IMR-90 (cell line): Measurements from ENCODE around the gene CENPP. TPM values are rescaled to one million over a fixed set of nuclear protein-coding genes. Genes with fewer than 3 reads are reported as not detected.

Experiments
- ATAC-seq: fragments of 200-7000 bp; cut with Tn5 transposase; 2 replicates; pipeline ENCODE4 v1.9.1; 2020; ENCODE audit warnings: low read depth, mild to moderate bottlenecking, moderate library complexity
- BruUV-seq: library from RNA; stranded (reverse); fragments of 400-500 nt; replicated peaks from 2 replicates; lab custom pipeline; 2021; lab: Mats Ljungman, UMichigan
- CTCF ChIA-PET: fragments of 300-600 bp; formaldehyde crosslinking; extraction: SDS; loops from one replicate; lab custom pipeline; 2021; ENCODE audit warnings: antibody characterized with exemption; lab: Yijun Ruan, JAX
- POLR2A ChIA-PET: fragments of 300-600 bp; sonication (Branson Sonifier 250); formaldehyde crosslinking; loops from one replicate; lab custom pipeline; 2022; ENCODE audit warnings: antibody characterized with exemption; ENCODE audit not compliant: unreplicated experiment; lab: Charles Lee
- DNase-seq: peaks from one replicate; pipeline ENCODE4 v3.0.0; 2013
- H2AFZ ChIP-seq: replicated peaks from 2 replicates; pipeline ENCODE3; 2013; ENCODE audit warnings: low read length, mild to moderate bottlenecking; ENCODE audit not compliant: poor library complexity
- H2AK5ac ChIP-seq: 2 replicates; pipeline ENCODE4 v1.6.1; 2013; ENCODE audit warnings: low read depth, low read length, inconsistent platforms
- H2AK9ac ChIP-seq: replicated peaks from 2 replicates; pipeline ENCODE3; 2013; ENCODE audit warnings: mild to moderate bottlenecking, low read depth, low read length, moderate library complexity; ENCODE audit not compliant: poor library complexity
- H2BK120ac ChIP-seq: 2 replicates; pipeline ENCODE4 v1.6.1; 2013; ENCODE audit warnings: low read depth, low read length, inconsistent platforms
- H2BK15ac ChIP-seq: 3 replicates; pipeline ENCODE4 v1.6.1; 2013; ENCODE audit warnings: low read depth, low read length, inconsistent platforms
- H2BK20ac ChIP-seq: 2 replicates; pipeline ENCODE4 v1.6.1; 2013; ENCODE audit warnings: low read depth, mild to moderate bottlenecking, inconsistent platforms, low read length, moderate library complexity
- H2BK5ac ChIP-seq: 2 replicates; pipeline ENCODE4 v1.6.1; 2013; ENCODE audit warnings: mild to moderate bottlenecking, low read depth, low read length, inconsistent platforms; ENCODE audit not compliant: poor library complexity, severe bottlenecking
- H3K14ac ChIP-seq: replicated peaks from 2 replicates; pipeline ENCODE4 v1.6.1; 2013; ENCODE audit warnings: low read depth, low read length, inconsistent platforms
- H3K18ac ChIP-seq: 2 replicates; pipeline ENCODE4 v1.6.1; 2013; ENCODE audit warnings: low read depth, low read length, control low read depth
- H3K23ac ChIP-seq: 2 replicates; pipeline ENCODE4 v1.6.1; 2013; ENCODE audit warnings: low read depth, low read length, inconsistent platforms
- H3K27ac ChIP-seq: 2 replicates; pipeline ENCODE4 v1.5.1; 2013; ENCODE audit warnings: mild to moderate bottlenecking, control low read depth, low read length; ENCODE audit not compliant: insufficient read depth
- H3K27me3 ChIP-seq: 2 replicates; pipeline ENCODE4 v1.6.1; 2013; ENCODE audit warnings: low read length; ENCODE audit not compliant: control insufficient read depth, insufficient read depth
- H3K36me3 ChIP-seq: 2 replicates; pipeline ENCODE4 v1.6.1; 2013; ENCODE audit warnings: low read length, mixed read lengths; ENCODE audit not compliant: control insufficient read depth, insufficient read depth
- H3K4ac ChIP-seq: 2 replicates; pipeline ENCODE4 v1.6.1; 2013; ENCODE audit warnings: low read depth, low read length, inconsistent platforms
- H3K4me1 ChIP-seq: 2 replicates; pipeline ENCODE4 v1.6.1; 2013; ENCODE audit warnings: low read length, mixed read lengths; ENCODE audit not compliant: control insufficient read depth, insufficient read depth
- H3K4me2 ChIP-seq: 2 replicates; pipeline ENCODE4 v1.6.1; 2013; ENCODE audit warnings: low read depth, mild to moderate bottlenecking, control low read depth, low read length, moderate library complexity
- H3K4me3 ChIP-seq: 2 replicates; pipeline ENCODE4 v1.5.1; 2013; ENCODE audit warnings: low read depth, mild to moderate bottlenecking, control low read depth, low read length, moderate library complexity; ENCODE audit not compliant: insufficient read depth
- H3K56ac ChIP-seq: 2 replicates; pipeline ENCODE4 v1.6.1; 2013; ENCODE audit warnings: low read length, inconsistent platforms; ENCODE audit not compliant: insufficient read depth; ENCODE audit errors: extremely low read depth
- H3K79me1 ChIP-seq, 2 experiments: 2 replicates each; pipeline ENCODE4 v1.6.1; 2013; ENCODE audit warnings: low read length in 2 of 2, inconsistent platforms in 1 of 2, low read depth in 1 of 2
- H3K9ac ChIP-seq: 2 replicates; pipeline ENCODE4 v1.6.1; 2013; ENCODE audit warnings: low read depth, low read length, control low read depth
- H3K9me1 ChIP-seq: 2 replicates; pipeline ENCODE4 v1.6.1; 2013; ENCODE audit warnings: low read length, inconsistent platforms; ENCODE audit not compliant: insufficient read depth
- H3K9me3 ChIP-seq: 2 replicates; pipeline ENCODE4 v1.6.1; 2013; ENCODE audit warnings: low read length; ENCODE audit not compliant: control insufficient read depth, insufficient read depth
- H4K20me1 ChIP-seq: 2 replicates; pipeline ENCODE4 v1.6.1; 2013; ENCODE audit warnings: low read length, inconsistent platforms; ENCODE audit not compliant: insufficient read depth
- H4K5ac ChIP-seq: 2 replicates; pipeline ENCODE4 v1.6.1; 2013; ENCODE audit warnings: mild to moderate bottlenecking, low read depth, low read length, control low read depth
- H4K8ac ChIP-seq, 2 experiments: 2 replicates each; pipeline ENCODE4 v1.6.1; 2013; ENCODE audit warnings: low read depth in 2 of 2, low read length in 2 of 2, control low read depth in 1 of 2, inconsistent platforms in 1 of 2
- H4K91ac ChIP-seq: 2 replicates; pipeline ENCODE4 v1.6.1; 2013; ENCODE audit warnings: low read depth, low read length, inconsistent platforms; ENCODE audit not compliant: insufficient read depth
- BHLHE40 ChIP-seq: fragments of 150-350 bp; IDR thresholded peaks from 2 replicates; pipeline ENCODE4 v1.6.1; 2016; ENCODE audit warnings: mild to moderate bottlenecking, low read depth, low read length
- CEBPB ChIP-seq: IDR thresholded peaks from 2 replicates; pipeline ENCODE4 v1.6.1; 2012; ENCODE audit warnings: low read depth, low read length, improper control_type of control experiment
- CTCF ChIP-seq: conservative IDR thresholded peaks from 2 replicates; pipeline ENCODE4 v1.5.1; 2012; ENCODE audit warnings: mild to moderate bottlenecking, low read depth, low read length, improper control_type of control experiment
- FOS ChIP-seq: fragments of 150-350 bp; IDR thresholded peaks from 2 replicates; pipeline ENCODE4 v1.6.1; 2016; ENCODE audit warnings: low read depth, low read length
- MAZ ChIP-seq: IDR thresholded peaks from 2 replicates; pipeline ENCODE4 v1.6.1; 2012; ENCODE audit warnings: low read depth, mild to moderate bottlenecking, low read length, improper control_type of control experiment, moderate library complexity, borderline replicate concordance
- MXI1 ChIP-seq: IDR thresholded peaks from 2 replicates; pipeline ENCODE4 v1.6.1; 2012; ENCODE audit warnings: low read depth, mild to moderate bottlenecking, low read length, moderate library complexity, borderline replicate concordance
- NFE2L2 ChIP-seq: fragments of 150-350 bp; IDR thresholded peaks from 2 replicates; pipeline ENCODE4 v1.6.1; 2016; ENCODE audit warnings: low read depth, mild to moderate bottlenecking, low read length
- POLR2A ChIP-seq: IDR thresholded peaks from 2 replicates; pipeline ENCODE4 v1.6.1; 2012; ENCODE audit warnings: mild to moderate bottlenecking, low read depth, low read length
- RCOR1 ChIP-seq: IDR thresholded peaks from 2 replicates; pipeline ENCODE4 v1.6.1; 2012; ENCODE audit warnings: mild to moderate bottlenecking, low read length, improper control_type of control experiment; ENCODE audit not compliant: insufficient replicate concordance
- USF2 ChIP-seq: fragments of 150-350 bp; IDR thresholded peaks from 2 replicates; pipeline ENCODE4 v1.6.1; 2017; ENCODE audit warnings: mild to moderate bottlenecking, antibody characterized with exemption, low read length, low read depth
- WGBS, 2 experiments: methylation state at CpG; one replicate each; pipeline versions ENCODE4 v1.1.5 to v1.1.7; 2013; ENCODE audit warnings: missing lambda C conversion rate in 2 of 2; ENCODE audit not compliant: insufficient read length in 1 of 2; ENCODE audit errors: extremely low coverage in 2 of 2; 5-methylcytosine and 5-hydroxymethylcytosine counted together
- dilution Hi-C: fragments of 300-500 bp; cut with HindIII; formaldehyde crosslinking; loops from one replicate; pipeline ENCODE4 v1.14.3; 2018; ENCODE audit warnings: low sequenced_read_pairs; ENCODE audit not compliant: unreplicated experiment
- in situ Hi-C: fragments of 300-500 bp; cut with MboI; formaldehyde crosslinking; loops from 3 replicates; pipeline ENCODE4 v1.14.3; 2019; ENCODE audit warnings: low sequenced_read_pairs, inconsistent platforms, mixed read lengths
- intact Hi-C: fragments of 100-400 bp; cut with micrococcal nuclease; formaldehyde crosslinking; loops from 2 replicates; pipeline ENCODE4 v1.10.0; 2022
- polyA plus RNA-seq, 3 experiments: library from polyadenylated mRNA; depleted of rRNA; stranded (reverse); fragments of >200 nt; gene quantifications; 2 replicates each; pipeline ENCODE4 v1.2.3, GENCODE V29; 2012; ENCODE audit warnings: low replicate concordance in 1 of 3
- total RNA-seq: library from RNA; depleted of rRNA; stranded (reverse); fragments of >200 nt; gene quantifications from 2 replicates; pipeline ENCODE4 v1.2.3, GENCODE V29; 2012

CENPP gene
- total and polyA plus RNA-seq, 2 of the 4 experiments (the other 2 are of a cell fraction): 1.4 to 2.0 TPM

DNA sequence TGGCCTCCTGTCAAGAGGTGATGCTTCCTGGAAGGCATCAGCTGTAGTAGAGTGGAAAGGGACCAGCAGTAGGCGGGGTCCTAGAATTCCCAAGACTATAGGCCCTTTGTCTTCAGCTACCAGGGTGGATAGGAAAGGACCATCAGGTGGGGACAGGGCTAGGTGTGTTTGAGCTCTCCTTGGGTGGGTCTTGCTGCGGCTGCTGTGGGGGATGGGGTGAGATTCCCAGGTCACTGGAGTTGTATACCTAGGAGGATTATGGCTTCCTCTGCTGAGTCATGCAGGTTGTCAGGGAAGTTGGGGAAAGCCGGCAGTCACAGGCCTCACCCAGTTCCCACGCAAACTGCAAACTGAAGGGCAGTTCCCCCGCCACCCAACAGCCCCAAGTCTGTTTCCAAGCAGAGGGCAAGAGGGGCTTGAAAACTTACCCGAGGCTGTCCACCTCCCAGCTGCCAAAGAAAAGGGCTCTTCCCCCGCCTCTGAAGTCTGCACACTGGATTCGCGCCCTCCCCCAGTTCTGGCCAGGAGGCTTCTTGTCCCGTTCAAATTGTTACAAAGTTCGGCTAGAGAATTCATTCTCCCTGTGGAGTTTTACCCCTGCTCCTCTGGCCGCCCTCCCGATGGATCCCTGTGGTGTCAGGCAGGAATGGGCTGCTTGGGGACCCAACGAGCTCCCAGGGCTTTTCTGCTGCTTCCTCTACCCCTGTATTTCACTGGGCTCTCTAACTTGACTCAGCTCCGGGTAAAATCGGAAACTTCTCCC, 233.0 kb downstream of the CENPP start:
- H3K4me3 ChIP-seq: no peak overlapping the region
- H2BK120ac ChIP-seq: no peak overlapping the region
- H2BK5ac ChIP-seq: no peak overlapping the region
- H3K4ac ChIP-seq: no peak overlapping the region
- no peak overlapping the region for H3K4me2 ChIP-seq
- H3K36me3 ChIP-seq: no peaks in the 10 kb centered on the region
- no peaks in the 10 kb centered on the region; the same call in 1 of the 2 replicates for H4K20me1 ChIP-seq
- H3K27ac ChIP-seq: no peak overlapping the region
- dilution Hi-C loops: no loop called here
- no peak for DNase-seq
- H2AK9ac ChIP-seq: no peak overlapping the region
- H3K4me1 ChIP-seq: peaks cover 10% of the 10 kb centered on the region
- no peak overlapping the region for H2BK20ac ChIP-seq
- no peak overlapping the region for H3K18ac ChIP-seq
- CTCF ChIA-PET: no interaction called here
- H4K5ac ChIP-seq: no peak overlapping the region
- H2AK5ac ChIP-seq: no peak overlapping the region
- H3K9me1 ChIP-seq: peaks cover 5% of the 10 kb centered on the region
- H3K14ac ChIP-seq: no peak overlapping the region
- H3K23ac ChIP-seq: no peak overlapping the region
- no CpG with 5 or more reads among the region's 16 CpGs for WGBS, 2 experiments
- in situ Hi-C loops: no loop called here
- no peaks in the 10 kb centered on the region for H3K79me1 ChIP-seq
- no peak overlapping the region for H4K8ac ChIP-seq
- no TSS peak for BruUV-seq
- H2BK15ac ChIP-seq: no peak overlapping the region
- POLR2A ChIA-PET: no interaction called here
- no peaks in the 10 kb centered on the region for H3K9me3 ChIP-seq
- H2AFZ ChIP-seq: no peak overlapping the region
- H4K91ac ChIP-seq: no peak overlapping the region
- no peak overlapping the region for H3K56ac ChIP-seq
- no peak for ATAC-seq
- intact Hi-C loops: no loop called here
- TF ChIP-seq MXI1 (no peak), MAZ (no peak), POLR2A (no peak), FOS (no peak), USF2 (no peak), RCOR1 (no peak), CTCF (no peak), CEBPB (no peak), BHLHE40 (no peak), NFE2L2 (no peak)
- H3K27me3 ChIP-seq: no peaks in the 10 kb centered on the region; the same call in 1 of the 2 replicates
- no peak overlapping the region for H3K9ac ChIP-seq
